Muscle layer of duodenum (tissue), 2 donors: ENCODE results near the gene CORO1C.

Experiments used
- H3K27ac ChIP-seq: one replicate; pipeline ENCODE4 v1.7.0; 2013; ENCODE audit warnings: mild to moderate bottlenecking, low read length
- H3K27me3 ChIP-seq: one replicate; pipeline ENCODE4 v1.7.0; 2013; ENCODE audit warnings: low read depth, mild to moderate bottlenecking, control low read depth, low read length
- H3K36me3 ChIP-seq, 2 donors: one replicate each; pipeline ENCODE4 v1.7.0; 2013; ENCODE audit warnings: low read length in 2 of 2, control low read depth in 1 of 2, mild to moderate bottlenecking in 1 of 2; ENCODE audit not compliant: insufficient read depth in 2 of 2, control insufficient read depth in 1 of 2
- H3K4me1 ChIP-seq, 2 donors: one replicate each; pipeline ENCODE4 v1.7.0; 2013; ENCODE audit warnings: low read length in 2 of 2, mild to moderate bottlenecking in 2 of 2, control low read depth in 1 of 2, moderate library complexity in 1 of 2; ENCODE audit not compliant: insufficient read depth in 2 of 2, control insufficient read depth in 1 of 2
- H3K4me3 ChIP-seq, 2 donors: one replicate each; pipeline ENCODE4 v1.7.0; 2013; ENCODE audit warnings: low read length in 2 of 2, low read depth in 1 of 2, mild to moderate bottlenecking in 1 of 2
- H3K9me3 ChIP-seq, 2 donors: one replicate each; pipeline ENCODE4 v1.7.0; 2013; ENCODE audit warnings: low read length in 2 of 2, control low read depth in 1 of 2, mild to moderate bottlenecking in 1 of 2; ENCODE audit not compliant: control insufficient read depth in 1 of 2
- donor health status: healthy.

The CORO1C gene

DNA sequence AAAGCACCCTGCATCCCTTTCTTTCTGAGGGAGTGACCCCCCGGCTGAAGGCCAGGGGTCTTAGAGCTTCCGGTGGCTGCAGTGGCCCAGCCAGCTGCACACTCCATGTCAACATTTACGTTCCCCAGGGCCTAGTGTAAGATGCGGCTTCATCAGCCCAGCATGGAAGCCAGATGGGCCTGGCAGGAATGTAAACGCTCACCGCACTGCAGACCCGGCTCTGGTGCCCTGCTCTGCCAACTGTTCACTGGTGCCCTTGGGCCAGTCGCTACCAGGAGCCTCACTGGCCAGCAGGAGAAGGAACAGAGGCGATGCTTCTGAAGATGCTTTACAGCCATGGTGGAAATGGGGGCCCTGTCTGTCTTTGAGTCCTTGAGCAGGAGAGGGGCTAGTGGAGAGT, 124.8 kb downstream of the CORO1C start:
- no peaks in the 10 kb centered on the region for H3K27me3 ChIP-seq
- H3K4me3 ChIP-seq: no peak overlapping the region
- no peaks in the 10 kb centered on the region for H3K9me3 ChIP-seq
- peaks cover 0 to 14% of the 10 kb centered on the region in 2 donors for H3K4me1 ChIP-seq
- no peaks in the 10 kb centered on the region for H3K36me3 ChIP-seq
- H3K27ac ChIP-seq: no peak overlapping the region

DNA sequence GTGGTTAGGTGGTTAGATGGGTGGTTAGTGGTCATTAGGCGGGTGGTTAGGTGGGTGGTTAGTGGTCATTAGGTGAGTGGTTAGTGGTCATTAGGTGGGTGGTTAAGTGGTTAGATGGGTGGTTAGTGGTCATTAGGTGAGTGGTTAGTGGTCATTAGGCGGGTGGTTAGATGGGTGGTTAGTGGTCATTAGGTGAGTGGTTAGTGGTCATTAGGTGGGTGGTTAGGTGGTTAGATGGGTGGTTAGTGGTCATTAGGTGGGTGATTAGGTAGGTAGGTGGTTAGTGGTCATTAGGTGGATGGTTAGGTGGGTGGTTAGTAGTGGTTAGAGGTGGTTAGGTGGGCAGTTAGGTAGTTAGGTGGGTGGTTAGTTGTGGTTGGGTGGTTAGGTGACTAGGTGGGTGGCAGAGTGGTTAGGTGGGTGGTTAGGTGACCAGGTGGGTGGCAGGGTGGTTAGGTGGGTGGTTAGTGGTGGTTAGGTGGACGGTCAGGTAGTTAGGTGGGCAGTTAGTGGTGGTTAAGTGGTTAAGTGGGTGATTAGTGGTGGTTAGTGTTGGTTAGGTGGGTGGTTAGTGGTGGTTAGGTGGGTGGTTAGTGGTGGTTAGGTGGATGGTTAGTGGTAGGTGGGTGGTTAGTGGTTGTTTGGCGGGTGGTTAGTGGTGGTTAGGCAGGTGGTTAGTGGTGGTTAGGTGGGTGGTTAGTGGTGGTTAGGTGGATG, 125.5 kb downstream of the CORO1C start:
- Histone ChIP-seq H3K27me3 (no peaks in the 10 kb centered on the region), H3K27ac (no peak overlapping the region), H3K4me1 (peaks cover 0 to 12% of the 10 kb centered on the region in 2 donors), H3K4me3 (no peak overlapping the region), H3K9me3 (no peaks in the 10 kb centered on the region), H3K36me3 (no peaks in the 10 kb centered on the region)

DNA sequence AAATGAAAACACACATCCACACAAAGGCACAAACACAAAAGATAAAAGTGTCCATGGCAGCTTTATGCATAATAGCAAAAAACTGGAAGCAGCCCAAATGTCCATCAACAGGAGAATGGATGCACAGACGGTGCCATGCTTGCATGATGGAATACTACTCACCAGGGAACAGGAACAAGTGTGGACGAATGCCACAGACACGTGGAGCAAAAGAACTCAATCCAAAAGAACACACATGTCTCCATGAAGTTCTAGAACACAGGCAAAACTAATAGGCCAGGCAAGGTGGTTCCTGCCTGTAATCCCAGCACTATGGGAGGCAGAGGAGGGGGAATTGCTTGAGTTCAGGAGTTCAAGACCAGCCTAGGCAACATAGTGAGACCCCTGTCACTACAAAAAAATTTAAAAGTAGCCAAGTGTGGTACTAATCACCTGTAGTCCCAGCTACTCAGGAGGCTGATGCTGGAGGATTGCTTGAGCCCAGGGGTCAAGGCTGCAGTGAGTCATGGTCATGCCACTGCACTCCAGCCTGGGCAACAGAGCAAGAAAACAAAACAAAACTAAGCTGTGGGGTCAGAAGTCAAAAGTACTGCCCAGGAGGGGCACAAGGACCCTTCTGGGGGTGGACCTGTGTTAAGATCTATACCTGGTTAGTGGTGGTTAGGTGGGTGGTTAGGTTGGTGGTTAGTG, 126.2 kb downstream of the CORO1C start:
- H3K36me3 ChIP-seq: no peaks in the 10 kb centered on the region
- H3K9me3 ChIP-seq: no peaks in the 10 kb centered on the region
- H3K4me1 ChIP-seq: peaks cover 0 to 10% of the 10 kb centered on the region in 2 donors
- H3K27ac ChIP-seq: no peak overlapping the region
- no peaks in the 10 kb centered on the region for H3K27me3 ChIP-seq
- H3K4me3 ChIP-seq: no peak overlapping the region

DNA sequence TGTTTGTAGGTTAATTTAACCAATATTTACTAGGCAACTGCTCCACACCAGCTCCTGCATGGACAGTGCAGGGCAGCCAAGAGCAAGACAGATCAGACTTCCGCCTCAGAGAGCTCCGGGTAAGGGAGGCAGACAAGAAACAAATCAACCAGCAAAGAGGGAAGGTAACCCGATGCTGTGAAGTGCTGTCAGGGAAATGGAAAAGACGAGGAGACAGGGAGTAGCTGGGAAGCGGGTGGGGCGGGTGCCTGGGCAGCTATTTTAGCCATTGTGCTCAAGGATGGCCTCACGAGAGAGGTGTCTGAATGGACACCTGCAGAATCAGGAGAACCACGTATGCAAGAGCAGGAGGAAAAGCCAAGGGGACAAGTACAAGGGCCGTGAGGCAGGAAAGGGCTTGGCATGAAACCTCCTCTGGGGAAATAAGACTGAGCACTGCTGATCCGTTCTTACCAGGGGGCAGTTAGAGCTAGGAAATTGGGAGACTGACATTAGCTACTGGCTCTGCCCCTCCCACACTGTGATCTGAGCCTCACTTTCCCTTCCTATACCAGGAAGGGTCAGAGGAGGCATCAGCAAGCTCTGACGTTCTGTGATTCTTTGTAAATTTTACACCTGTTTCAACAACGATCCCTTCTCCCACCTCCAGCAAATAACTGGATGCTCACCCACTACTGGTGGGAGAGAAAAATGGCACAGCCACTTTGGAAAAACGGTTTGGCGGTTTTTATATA, 126.9 kb downstream of the CORO1C start:
- no peaks in the 10 kb centered on the region for H3K27me3 ChIP-seq
- H3K4me3 ChIP-seq: no peak overlapping the region
- peaks cover 0 to 3% of the 10 kb centered on the region in 2 donors for H3K4me1 ChIP-seq
- H3K36me3 ChIP-seq: no peaks in the 10 kb centered on the region
- H3K9me3 ChIP-seq: no peaks in the 10 kb centered on the region
- no peak overlapping the region for H3K27ac ChIP-seq

DNA sequence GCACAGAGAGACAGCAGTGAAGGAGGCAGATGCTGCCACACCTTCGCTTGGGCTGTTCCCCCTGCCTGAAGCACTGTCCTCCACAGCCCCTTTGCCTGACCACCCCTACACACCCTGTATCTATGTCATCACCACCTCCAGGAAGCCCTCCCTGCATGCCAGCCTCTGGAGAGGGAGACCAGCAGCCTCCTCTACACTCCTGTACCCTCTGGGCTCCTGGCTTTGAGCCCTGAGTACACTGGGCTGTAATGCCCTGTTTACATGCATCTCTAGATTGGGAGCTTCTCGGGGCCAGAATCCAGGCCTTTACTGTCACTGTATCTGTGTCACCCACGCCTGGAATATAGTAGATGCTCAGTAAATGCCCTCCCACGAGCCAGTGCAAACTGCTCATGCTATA, 127.6 kb downstream of the CORO1C start:
- no peaks in the 10 kb centered on the region for H3K36me3 ChIP-seq
- H3K4me1 ChIP-seq: no peaks in the 10 kb centered on the region
- H3K4me3 ChIP-seq: no peak overlapping the region
- no peaks in the 10 kb centered on the region for H3K9me3 ChIP-seq
- H3K27ac ChIP-seq: no peak overlapping the region
- H3K27me3 ChIP-seq: no peaks in the 10 kb centered on the region

DNA sequence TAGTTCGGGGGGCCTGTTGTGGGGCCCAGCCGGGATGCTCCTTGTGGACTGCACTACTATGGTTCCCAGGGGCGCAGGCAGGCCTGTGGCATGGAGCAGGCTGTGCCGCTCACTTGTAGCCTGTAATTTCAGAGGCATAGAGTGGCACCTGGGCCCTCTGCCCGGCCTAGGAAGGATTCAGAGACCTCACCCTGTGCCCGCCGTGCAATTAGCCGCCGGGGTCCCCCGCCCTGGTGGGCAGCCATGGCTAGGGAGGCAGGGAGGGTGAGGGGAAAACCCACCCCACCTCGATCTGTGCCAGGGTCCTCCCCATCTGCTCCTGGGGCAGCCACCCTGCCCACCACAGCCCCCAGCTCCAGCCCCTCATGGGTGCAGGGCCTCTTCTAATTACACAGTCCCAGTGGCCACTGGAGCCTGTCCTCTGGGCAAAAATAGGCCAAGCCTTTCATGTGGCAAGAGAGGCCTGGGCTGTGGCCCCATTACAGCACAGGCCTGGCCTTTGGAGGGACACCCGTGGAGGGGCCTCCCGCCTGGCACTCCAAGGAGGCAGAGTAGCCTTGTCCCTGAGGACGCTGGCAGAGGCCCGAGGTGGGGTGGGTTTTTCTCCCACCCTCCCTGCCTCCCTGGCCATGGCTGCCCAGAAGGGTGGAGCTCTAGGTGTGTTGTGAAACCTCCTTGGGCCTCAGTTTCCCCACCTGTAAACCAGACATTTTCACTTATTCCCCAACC, 128.2 kb downstream of the CORO1C start:
- Histone ChIP-seq H3K4me1 (no peaks in the 10 kb centered on the region), H3K9me3 (no peaks in the 10 kb centered on the region), H3K27ac (no peak overlapping the region), H3K36me3 (no peaks in the 10 kb centered on the region), H3K27me3 (no peaks in the 10 kb centered on the region), H3K4me3 (no peak overlapping the region)

DNA sequence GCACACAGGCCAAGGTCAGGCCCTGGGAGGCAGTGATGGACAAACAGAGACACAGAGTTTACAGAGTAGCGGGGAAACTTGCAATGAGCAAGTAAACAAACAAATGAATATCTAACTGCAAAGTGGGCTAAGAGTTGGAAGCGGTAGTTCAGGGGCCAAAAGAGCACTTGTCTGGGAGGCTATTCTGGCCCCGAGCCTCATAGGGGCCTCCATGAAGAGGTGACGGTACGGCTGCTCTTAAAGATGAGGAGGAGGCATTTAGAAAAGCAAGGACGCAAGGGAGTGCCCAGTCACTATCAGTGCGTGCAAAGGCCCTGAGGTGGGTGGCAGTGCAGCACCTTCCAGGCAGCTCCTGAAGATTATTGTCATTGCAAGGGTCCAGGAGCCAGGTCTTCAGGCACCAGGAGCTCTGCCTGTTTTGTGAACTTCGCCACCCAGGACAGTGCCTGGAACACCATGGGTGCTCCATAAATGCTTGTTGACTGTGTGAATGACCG, 129.1 kb downstream of the CORO1C start:
- Histone ChIP-seq H3K9me3 (no peaks in the 10 kb centered on the region), H3K27me3 (no peaks in the 10 kb centered on the region), H3K4me1 (no peaks in the 10 kb centered on the region)

DNA sequence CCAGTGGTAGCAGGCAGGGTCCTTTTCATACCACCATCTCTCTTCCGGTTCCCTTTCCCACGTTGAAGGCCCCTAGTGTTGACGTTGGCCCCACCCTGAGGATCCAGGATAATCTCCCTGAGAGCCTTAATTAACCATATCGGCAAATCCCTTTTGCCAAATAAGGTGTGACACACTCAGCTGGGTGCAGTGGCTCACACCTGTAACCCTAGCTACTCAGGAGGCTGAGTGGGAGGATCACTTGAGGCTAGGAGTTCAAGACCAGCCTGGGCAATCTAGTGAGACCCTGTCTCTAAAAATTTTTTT, 130.7 kb downstream of the CORO1C start:
- H3K9me3 ChIP-seq: no peaks in the 10 kb centered on the region
- H3K4me1 ChIP-seq: no peaks in the 10 kb centered on the region
- H3K36me3 ChIP-seq: no peaks in the 10 kb centered on the region
- H3K27me3 ChIP-seq: no peaks in the 10 kb centered on the region
- no peak overlapping the region for H3K4me3 ChIP-seq
- no peak overlapping the region for H3K27ac ChIP-seq

More for the DNA sequence above, 129.1 kb downstream of the CORO1C start:
- H3K4me3 ChIP-seq: no peak overlapping the region
- no peak overlapping the region for H3K27ac ChIP-seq
- no peaks in the 10 kb centered on the region for H3K36me3 ChIP-seq

DNA sequence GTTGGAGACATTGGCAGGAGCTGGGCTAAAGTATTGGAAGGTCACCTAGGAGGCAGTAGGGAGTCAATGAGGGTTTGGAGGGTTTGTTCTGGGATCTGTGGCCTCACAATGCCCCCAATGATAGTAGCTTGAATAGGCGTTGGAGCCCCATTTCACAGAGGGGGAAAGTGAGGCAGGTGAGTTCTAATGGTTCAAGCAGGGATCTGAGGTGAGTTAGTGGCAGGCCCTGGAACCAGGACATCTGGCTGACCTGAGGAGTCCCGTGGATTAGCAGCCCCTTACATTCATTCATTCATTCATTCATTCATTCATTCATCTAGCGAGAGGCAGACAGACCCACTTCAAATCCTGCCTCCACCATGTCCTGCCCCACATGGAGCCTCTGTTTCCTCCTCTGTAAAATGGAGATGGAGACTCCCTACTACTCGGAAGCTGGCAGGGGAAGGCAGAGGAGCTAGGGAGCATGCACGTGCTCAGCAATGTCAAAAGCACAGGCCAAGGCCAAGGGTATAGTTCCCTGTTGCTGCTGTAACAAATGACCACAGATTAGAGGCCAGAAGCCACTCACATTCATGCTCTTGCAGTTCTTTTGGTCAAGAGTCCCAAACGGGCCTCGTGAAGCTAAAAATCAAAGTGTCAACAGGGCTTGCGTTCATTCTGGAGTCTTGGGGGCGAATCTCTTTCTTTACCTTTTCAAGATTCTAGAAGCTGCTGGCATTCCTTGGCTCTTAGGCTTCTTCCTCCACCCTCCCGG, 131.2 kb downstream of the CORO1C start:
- H3K9me3 ChIP-seq: no peaks in the 10 kb centered on the region
- no peaks in the 10 kb centered on the region for H3K36me3 ChIP-seq
- no peak overlapping the region for H3K27ac ChIP-seq
- H3K4me1 ChIP-seq: no peaks in the 10 kb centered on the region
- no peaks in the 10 kb centered on the region for H3K27me3 ChIP-seq
- no peak overlapping the region for H3K4me3 ChIP-seq

DNA sequence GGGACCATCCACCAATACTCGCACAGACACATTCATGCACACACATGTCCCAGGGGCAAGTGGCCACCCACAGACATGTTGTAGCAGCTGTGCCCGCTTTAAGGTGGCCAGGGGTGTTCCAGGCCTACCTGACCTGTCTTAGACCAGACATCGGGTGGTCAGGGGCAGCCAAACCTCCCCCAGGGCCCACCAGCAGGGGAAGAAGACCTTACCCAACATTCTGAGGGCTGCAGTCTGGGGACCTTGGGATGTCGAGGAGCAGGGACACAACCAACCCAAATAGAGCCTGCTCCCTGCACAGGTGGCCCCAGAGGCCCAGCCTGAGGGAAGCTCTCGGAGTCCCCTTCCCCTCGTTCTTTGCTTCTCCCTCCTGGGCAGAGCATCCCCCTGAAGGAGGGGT, 131.8 kb downstream of the CORO1C start:
- H3K27ac ChIP-seq: no peak overlapping the region
- no peaks in the 10 kb centered on the region for H3K4me1 ChIP-seq
- no peaks in the 10 kb centered on the region for H3K27me3 ChIP-seq
- H3K4me3 ChIP-seq: no peak overlapping the region
- no peaks in the 10 kb centered on the region for H3K36me3 ChIP-seq
- H3K9me3 ChIP-seq: no peaks in the 10 kb centered on the region
